ENCODE measurements around the gene SLC25A19.

DNA sequence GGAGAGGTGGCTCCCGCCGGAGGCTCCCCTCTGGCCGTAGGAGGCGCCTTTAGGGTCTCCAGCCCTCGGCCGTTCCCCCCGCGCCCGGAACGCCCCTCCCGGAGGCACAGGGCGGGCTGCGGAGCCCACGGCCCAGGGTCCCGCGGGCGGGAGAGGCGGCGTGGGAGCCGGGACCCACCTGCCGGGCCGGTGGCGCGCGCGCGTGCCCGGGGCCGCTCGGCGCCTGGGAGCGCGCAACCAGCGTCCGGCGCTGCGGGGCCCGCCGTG is 18.3 kb downstream of the SLC25A19 start, which contains the start of gene MIF4GD:
- TF ChIP-seq POLR2A (IDR thresholded peaks at IDR 0.05; ENCODE audit: extremely low read depth, insufficient read length) (peak; percentile 52), CTCF (IDR thresholded peaks at IDR 0.05; ENCODE audit: low read depth, low read length) (no peak)
